Measurements from ENCODE around the gene CCDC91. TPM values are rescaled to one million over a fixed set of nuclear protein-coding genes. Genes with fewer than 3 reads are reported as not detected.

Gene CCDC91
- total and polyA plus RNA-seq, 9 of the 15 experiments (the other 6 are each of a cell fraction or from before 2014, with no cell fraction given), result 10.1 to 31.1 (median 26.3) TPM

DNA sequence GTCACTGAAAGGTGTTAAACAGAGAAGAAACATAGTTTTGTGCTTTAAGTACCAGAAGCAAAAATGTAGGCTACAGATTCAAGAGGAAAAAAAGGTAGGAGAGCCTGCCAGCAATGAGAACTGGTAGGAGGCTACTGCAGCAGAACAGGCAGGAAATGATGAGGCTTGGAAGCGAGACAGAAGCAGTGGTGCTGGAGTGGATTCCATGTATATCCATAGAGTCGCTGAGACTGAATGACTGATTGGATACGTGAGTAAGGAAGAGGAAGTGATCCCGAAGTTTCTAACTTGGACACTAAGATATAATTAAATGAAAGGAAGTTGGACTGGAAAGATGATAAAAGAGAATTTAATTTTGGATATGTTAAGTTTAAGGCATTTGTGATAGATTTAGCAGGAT lies 45.0 kb upstream of the CCDC91 start:
- CTCF ChIA-PET (ENCODE audit: low intra/inter-chr PET ratio), result no interaction called here
- peaks cover 5 to 29% of the 10 kb centered on the region in 2 experiments; a peak in 4 of 5 replicates for H3K4me1 ChIP-seq (replicated peaks in 1 of 2; ENCODE audit: control insufficient read depth in 2 of 2, insufficient read depth in 2 of 2, low read length in 2 of 2)
- in situ Hi-C loops (cut with MboI) (no loop called here), intact Hi-C loops (cut with micrococcal nuclease) (no loop called here)
- POLR2A ChIA-PET, result interaction anchor here (0.6 kb wide), 2 partner anchors 11 to 232 kb away, joined by 3 read pairs; no protein-coding TSS in a partner anchor
- 0 out of 3 replicates have a peak overlapping the region, but pooled peaks have one; percentile 3 for H3K27ac ChIP-seq (ENCODE audit: extremely low read depth, low read depth, low read length)
- FAIRE-seq (no peak), DNase-seq (ENCODE audit: extremely low read depth in 1 of 4, low spot score in 3 of 4) (no peak), ATAC-seq (no peak)
- H3K4me3 ChIP-seq, result no peak overlapping the region
- H4K20me1 ChIP-seq (replicated peaks; ENCODE audit: control insufficient read depth, insufficient read depth, low read length), result no peaks in the 10 kb centered on the region
- H3K4me2 ChIP-seq (ENCODE audit: insufficient read depth, low read length), result no peak overlapping the region
- H3K27me3 ChIP-seq (ENCODE audit: control insufficient read depth in 2 of 2, insufficient read depth in 2 of 2, low read length in 2 of 2), result no peaks in the 10 kb centered on the region
- peak overlapping the region; percentile 95 for H2AFZ ChIP-seq (ENCODE audit: low read depth, low read length)
- H3K36me3 ChIP-seq (ENCODE audit: control insufficient read depth, insufficient read depth, low read length), result no peaks in the 10 kb centered on the region
- TF ChIP-seq SMAD2 (IDR thresholded peaks at IDR 0.05; ENCODE audit: low read depth, low read length), result no peak
- TF ChIP-seq GTF2B (IDR thresholded peaks at IDR 0.05; ENCODE audit: extremely low read depth, insufficient read length), result no peak
- no peak for TF ChIP-seq ARID1B (IDR thresholded peaks at IDR 0.05)
- TF ChIP-seq ZFPM2 (CRISPR knock-in tag; IDR thresholded peaks at IDR 0.05), result no peak
- TF ChIP-seq, protein P1, sequence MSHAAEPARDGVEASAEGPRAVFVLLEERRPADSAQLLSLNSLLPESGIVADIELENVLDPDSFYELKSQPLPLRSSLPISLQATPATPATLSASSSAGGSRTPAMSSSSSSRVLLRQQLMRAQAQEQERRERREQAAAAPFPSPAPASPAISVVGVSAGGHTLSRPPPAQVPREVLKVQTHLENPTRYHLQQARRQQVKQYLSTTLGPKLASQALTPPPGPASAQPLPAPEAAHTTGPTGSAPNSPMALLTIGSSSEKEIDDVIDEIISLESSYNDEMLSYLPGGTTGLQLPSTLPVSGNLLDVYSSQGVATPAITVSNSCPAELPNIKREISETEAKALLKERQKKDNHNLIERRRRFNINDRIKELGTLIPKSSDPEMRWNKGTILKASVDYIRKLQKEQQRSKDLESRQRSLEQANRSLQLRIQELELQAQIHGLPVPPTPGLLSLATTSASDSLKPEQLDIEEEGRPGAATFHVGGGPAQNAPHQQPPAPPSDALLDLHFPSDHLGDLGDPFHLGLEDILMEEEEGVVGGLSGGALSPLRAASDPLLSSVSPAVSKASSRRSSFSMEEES (CRISPR knock-in tag; IDR thresholded peaks at IDR 0.05), result no peak
- TF ChIP-seq ATF1 (CRISPR knock-in tag; IDR thresholded peaks at IDR 0.05), result no peak
- no peak for TF ChIP-seq ATF1 (tag; IDR thresholded peaks at IDR 0.05)
- no peaks in the 10 kb centered on the region for H3K9me3 ChIP-seq (replicated peaks; ENCODE audit: control insufficient read depth, insufficient read depth, low read depth, low read length)
- 69% methylated on average over 4 of the region's 4 CpGs for WGBS (ENCODE audit: insufficient coverage, low coverage, missing lambda C conversion rate)
- no peak overlapping the region for H3K9ac ChIP-seq (ENCODE audit: insufficient read depth in 1 of 2, low read depth in 2 of 2, low read length in 2 of 2)
- no peaks in the 10 kb centered on the region for H3K79me2 ChIP-seq (ENCODE audit: control insufficient read depth, insufficient read depth, low read length)
- BruUV-seq (replicated peaks), result no TSS peak
- H3K9me1 ChIP-seq (ENCODE audit: control insufficient read depth, insufficient read depth, low read length), result no peaks in the 10 kb centered on the region
